HCT116 (cell line): Measurements from ENCODE around the gene INPP5F. TPM values are rescaled to one million over a fixed set of nuclear protein-coding genes. Genes with fewer than 3 reads are reported as not detected.

Experiments used
- ATAC-seq: fragments of 200-7000 bp; cut with Tn5 transposase; 2 replicates; pipeline ENCODE4 v1.9.1; 2020; ENCODE audit warnings: mild to moderate bottlenecking, moderate library complexity
- BruUV-seq: library from RNA; stranded (reverse); fragments of 400-500 nt; replicated peaks from 2 replicates; lab custom pipeline; 2021; lab: Mats Ljungman, UMichigan
- CTCF ChIA-PET: fragments of 300-600 bp; sonication (Branson Sonifier 250); formaldehyde crosslinking; loops from one replicate; lab custom pipeline; 2021; ENCODE audit warnings: antibody characterized with exemption; lab: Charles Lee
- POLR2A ChIA-PET: fragments of 300-600, 350-600 bp; sonication (Branson Sonifier 250); formaldehyde crosslinking; loops from one replicate; lab custom pipeline; 2021; ENCODE audit warnings: antibody characterized with exemption; lab: Charles Lee
- RAD21 ChIA-PET, 2 experiments: fragments of 300-600 bp; sonication (Branson Sonifier 250); formaldehyde crosslinking; loops; one replicate each; lab custom pipeline; 2023; ENCODE audit warnings: low total read pairs in 2 of 2; ENCODE audit not compliant: uncharacterized antibody in 2 of 2, unreplicated experiment in 2 of 2, low non-redundant PET in 1 of 2; lab: Charles Lee
- DNase-seq: peaks from one replicate; pipeline ENCODE4 v3.0.0-alpha.2; 2010; ENCODE audit warnings: low read depth, low spot score
- H2AFZ ChIP-seq: fragments of 200-600 bp; shearing (Covaris generic), sonication (generic); 2 replicates; pipeline ENCODE4 v1.6.1; 2017; ENCODE audit warnings: low read depth, mixed run types, mixed read lengths, antibody characterized with exemption, low read length; ENCODE audit not compliant: poor library complexity, severe bottlenecking
- H3K27ac ChIP-seq: 2 replicates; pipeline ENCODE4 v1.5.1; 2012; ENCODE audit warnings: low read depth, low read length
- H3K27me3 ChIP-seq: fragments of 200-600 bp; sonication (generic); 2 replicates; pipeline ENCODE4 v1.6.1; 2016; ENCODE audit warnings: mixed run types, low read length, mixed read lengths; ENCODE audit not compliant: insufficient read depth
- H3K36me3 ChIP-seq, 2 experiments: fragments of 200-500 bp in 1 of 2; fragments of 200-600 bp in 1 of 2; sonication (Bioruptor generic) in 1 of 2; sonication (generic) in 1 of 2; 2 replicates each; pipeline versions ENCODE4 v1.5.1 to v1.6.1; 2014 to 2016; ENCODE audit warnings: low read length in 2 of 2, inconsistent platforms in 1 of 2, mixed read lengths in 1 of 2, mixed run types in 1 of 2; ENCODE audit not compliant: insufficient read depth in 2 of 2, control insufficient read depth in 1 of 2
- H3K4me1 ChIP-seq, 2 experiments: fragments of 200-600 bp in 1 of 2; sonication (generic) in 1 of 2; 2 replicates each; pipeline versions ENCODE4 v1.5.1 to v1.6.1; 2012 to 2017; ENCODE audit warnings: low read length in 2 of 2, inconsistent platforms in 1 of 2, mild to moderate bottlenecking in 1 of 2, mixed read lengths in 1 of 2, mixed run types in 1 of 2, moderate library complexity in 1 of 2; ENCODE audit not compliant: insufficient read depth in 2 of 2, control insufficient read depth in 1 of 2
- H3K4me2 ChIP-seq: fragments of 200-600 bp; sonication (generic); 2 replicates; pipeline ENCODE4 v1.6.1; 2017; ENCODE audit warnings: mixed run types, low read length, mixed read lengths
- H3K4me3 ChIP-seq, 2 experiments: fragments of 200-600 bp in 1 of 2; sonication (generic) in 1 of 2; replicated peaks in 1 of 2; 2 replicates each; pipeline ENCODE4 v1.5.1; 2011 to 2016; ENCODE audit warnings: low read length in 2 of 2, control low read depth in 1 of 2, low read depth in 1 of 2, mild to moderate bottlenecking in 1 of 2, mixed read lengths in 1 of 2, mixed run types in 1 of 2
- H3K79me2 ChIP-seq: fragments of 200-600 bp; sonication (generic); 2 replicates; pipeline ENCODE4 v1.6.1; 2017; ENCODE audit warnings: mild to moderate bottlenecking, mixed run types, low read length, moderate library complexity, mixed read lengths; ENCODE audit not compliant: insufficient read depth
- H3K9ac ChIP-seq: fragments of 200-600 bp; sonication (generic); 2 replicates; pipeline ENCODE4 v1.6.1; 2016; ENCODE audit warnings: low read length, mixed read lengths
- H3K9me2 ChIP-seq: fragments of 200-600 bp; sonication (generic), shearing (Covaris generic); 2 replicates; pipeline ENCODE4 v1.6.1; 2017; ENCODE audit warnings: mixed run types, mild to moderate bottlenecking, moderate library complexity; ENCODE audit not compliant: insufficient read depth
- H3K9me3 ChIP-seq, 2 experiments: fragments of 200-500 bp in 1 of 2; fragments of 200-600 bp in 1 of 2; sonication (Bioruptor generic) in 1 of 2; sonication (generic) in 1 of 2; 2 replicates each; pipeline ENCODE4 v1.6.1; 2014 to 2017; ENCODE audit warnings: low read length in 2 of 2, mixed read lengths in 2 of 2, inconsistent platforms in 1 of 2, low read depth in 1 of 2, mild to moderate bottlenecking in 1 of 2, mixed run types in 1 of 2, moderate library complexity in 1 of 2; ENCODE audit not compliant: control insufficient read depth in 1 of 2, insufficient read depth in 1 of 2
- H4K20me1 ChIP-seq: fragments of 200-600 bp; sonication (generic), shearing (Covaris generic); 2 replicates; pipeline ENCODE4 v1.6.1; 2017; ENCODE audit warnings: mixed run types, mild to moderate bottlenecking, moderate library complexity; ENCODE audit not compliant: insufficient read depth
- CBX3 ChIP-seq: IDR thresholded peaks from 2 replicates; pipeline ENCODE4 v1.6.1; 2012; ENCODE audit warnings: low read depth
- CEBPB ChIP-seq: IDR thresholded peaks from 2 replicates; pipeline ENCODE4 v1.6.1; 2012; ENCODE audit warnings: low read depth
- ELF1 ChIP-seq: IDR thresholded peaks from 2 replicates; pipeline ENCODE4 v1.6.1; 2012; ENCODE audit warnings: low read depth, borderline replicate concordance
- EZH2phosphoT487 ChIP-seq: fragments of 200-600 bp; IDR thresholded peaks from 2 replicates; pipeline ENCODE4 v1.6.1; 2018; ENCODE audit warnings: antibody characterized with exemption, borderline replicate concordance
- FOSL1 ChIP-seq: IDR thresholded peaks from 2 replicates; pipeline ENCODE4 v1.6.1; 2012; ENCODE audit warnings: low read depth
- RAD21 ChIP-seq: IDR thresholded peaks from 2 replicates; pipeline ENCODE4 v1.6.1; 2012; ENCODE audit warnings: low read depth, mild to moderate bottlenecking
- SIN3A ChIP-seq: IDR thresholded peaks from 2 replicates; pipeline ENCODE4 v1.6.1; 2012; ENCODE audit warnings: low read depth
- SRF ChIP-seq: IDR thresholded peaks from 2 replicates; pipeline ENCODE4 v1.6.1; 2012; ENCODE audit warnings: low read depth
- YY1 ChIP-seq: IDR thresholded peaks from 2 replicates; pipeline ENCODE4 v1.6.1; 2011; ENCODE audit warnings: low read length, low read depth, moderate library complexity, mild to moderate bottlenecking; ENCODE audit not compliant: insufficient replicate concordance; ENCODE audit errors: extremely low read depth
- ZNF274 ChIP-seq: fragments of 200-500 bp; sonication (Bioruptor generic); IDR thresholded peaks from 2 replicates; pipeline ENCODE4 v1.6.1; 2014; ENCODE audit warnings: mild to moderate bottlenecking, low read depth, low read length, inconsistent platforms
- intact Hi-C: fragments of 100-400 bp; cut with micrococcal nuclease; formaldehyde crosslinking; loops from 2 replicates; pipeline ENCODE4 v1.10.0; 2022
- total RNA-seq: library from RNA; stranded (reverse); gene quantifications from one replicate; pipeline ENCODE4 v1.2.1, GENCODE V29; 2021; ENCODE audit not compliant: unreplicated experiment
- TF ChIP-seq, protein P1 (sequence below): IDR thresholded peaks from 2 replicates; pipeline ENCODE4 v1.6.1; 2012; ENCODE audit warnings: low read depth

INPP5F gene
- total RNA-seq, 1 experiment from 2014 or later = 21.6 TPM

GRCh38 chr10:119768455-119769094 is 42.7 kb downstream of the INPP5F start (continued):
- TF ChIP-seq, protein P1, sequence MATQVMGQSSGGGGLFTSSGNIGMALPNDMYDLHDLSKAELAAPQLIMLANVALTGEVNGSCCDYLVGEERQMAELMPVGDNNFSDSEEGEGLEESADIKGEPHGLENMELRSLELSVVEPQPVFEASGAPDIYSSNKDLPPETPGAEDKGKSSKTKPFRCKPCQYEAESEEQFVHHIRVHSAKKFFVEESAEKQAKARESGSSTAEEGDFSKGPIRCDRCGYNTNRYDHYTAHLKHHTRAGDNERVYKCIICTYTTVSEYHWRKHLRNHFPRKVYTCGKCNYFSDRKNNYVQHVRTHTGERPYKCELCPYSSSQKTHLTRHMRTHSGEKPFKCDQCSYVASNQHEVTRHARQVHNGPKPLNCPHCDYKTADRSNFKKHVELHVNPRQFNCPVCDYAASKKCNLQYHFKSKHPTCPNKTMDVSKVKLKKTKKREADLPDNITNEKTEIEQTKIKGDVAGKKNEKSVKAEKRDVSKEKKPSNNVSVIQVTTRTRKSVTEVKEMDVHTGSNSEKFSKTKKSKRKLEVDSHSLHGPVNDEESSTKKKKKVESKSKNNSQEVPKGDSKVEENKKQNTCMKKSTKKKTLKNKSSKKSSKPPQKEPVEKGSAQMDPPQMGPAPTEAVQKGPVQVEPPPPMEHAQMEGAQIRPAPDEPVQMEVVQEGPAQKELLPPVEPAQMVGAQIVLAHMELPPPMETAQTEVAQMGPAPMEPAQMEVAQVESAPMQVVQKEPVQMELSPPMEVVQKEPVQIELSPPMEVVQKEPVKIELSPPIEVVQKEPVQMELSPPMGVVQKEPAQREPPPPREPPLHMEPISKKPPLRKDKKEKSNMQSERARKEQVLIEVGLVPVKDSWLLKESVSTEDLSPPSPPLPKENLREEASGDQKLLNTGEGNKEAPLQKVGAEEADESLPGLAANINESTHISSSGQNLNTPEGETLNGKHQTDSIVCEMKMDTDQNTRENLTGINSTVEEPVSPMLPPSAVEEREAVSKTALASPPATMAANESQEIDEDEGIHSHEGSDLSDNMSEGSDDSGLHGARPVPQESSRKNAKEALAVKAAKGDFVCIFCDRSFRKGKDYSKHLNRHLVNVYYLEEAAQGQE = no peak
- TF ChIP-seq SIN3A = no peak
- no peak for TF ChIP-seq SRF
- no peak for TF ChIP-seq ZNF274
- no peak for TF ChIP-seq CEBPB
- no peak for TF ChIP-seq CBX3
- TF ChIP-seq ELF1 = no peak
- no peak for TF ChIP-seq YY1

GRCh38 chr10:119769886-119770285 is 44.0 kb downstream of the INPP5F start:
- no peaks in the 10 kb centered on the region for H3K9me3 ChIP-seq
- TF ChIP-seq EZH2phosphoT487 (no peak), FOSL1 (peak; percentile 24; the same call in 1 of the 2 replicates), RAD21 (no peak)
- no peak overlapping the region for H3K4me3 ChIP-seq
- BruUV-seq = no TSS peak
- no peak for DNase-seq
- H3K9ac ChIP-seq = no peak overlapping the region
- no peaks in the 10 kb centered on the region for H3K27me3 ChIP-seq
- H3K4me2 ChIP-seq = no peak overlapping the region; the same call in 1 of the 2 replicates
- no peak overlapping the region for H2AFZ ChIP-seq
- no peaks in the 10 kb centered on the region for H3K79me2 ChIP-seq
- no peaks in the 10 kb centered on the region for H3K36me3 ChIP-seq
- no peaks in the 10 kb centered on the region for H4K20me1 ChIP-seq
- ChIA-PET RAD21 (interaction anchor here in 1 of 2 experiments (0.6 kb wide), 1 partner anchor 77 kb away, joined by 4 read pairs; no protein-coding TSS in a partner anchor), POLR2A (interaction anchor here (1.3 kb wide), 1 partner anchor 10 kb away, joined by 3 read pairs; no protein-coding TSS in a partner anchor), CTCF (interaction anchor here (2.4 kb wide), 1 partner anchor 19 kb away, joined by 10 read pairs; no protein-coding TSS in a partner anchor)
- no peaks in the 10 kb centered on the region for H3K9me2 ChIP-seq
- intact Hi-C loops = no loop called here
- no peak for ATAC-seq
- peaks cover 2 to 10% of the 10 kb centered on the region in 2 experiments; a peak in 2 of 4 replicates for H3K4me1 ChIP-seq
- H3K27ac ChIP-seq = no peak overlapping the region
